K562 (cell line): Measurements from ENCODE around the gene IL1RAPL2. TPM values are rescaled to one million over a fixed set of nuclear protein-coding genes. Genes with fewer than 3 reads are reported as not detected.

Source experiments
- ATAC-seq: fragments of 200-7000 bp; cut with Tn5 transposase; 3 replicates; pipeline ENCODE4 v1.9.1; 2020; ENCODE audit warnings: moderate library complexity
- BruUV-seq: library from RNA; stranded (reverse); fragments of 400-500 nt; replicated peaks from 2 replicates; lab custom pipeline; 2021; lab: Mats Ljungman, UMichigan
- CTCF ChIA-PET: fragments of 300-600 bp; formaldehyde crosslinking; extraction: SDS; loops from one replicate; lab custom pipeline; 2021; ENCODE audit warnings: low intra/inter-chr PET ratio; lab: Yijun Ruan, JAX
- POLR2A ChIA-PET: fragments of 300-600, 350-650 bp; sonication (Branson Sonifier 250); formaldehyde crosslinking; extraction: SDS; loops from one replicate; lab custom pipeline; 2021; ENCODE audit warnings: antibody characterized with exemption, inconsistent platforms; lab: Yijun Ruan, JAX
- DNase-seq, 4 experiments: peaks; one replicate each; pipeline versions ENCODE4 v3.0.0 to v3.0.0-alpha.2; 2011 to 2018; ENCODE audit warnings: low spot score in 3 of 4, mixed read lengths in 3 of 4; ENCODE audit errors: extremely low read depth in 1 of 4
- FAIRE-seq: peaks from 2 replicates; lab custom pipeline; 2011; peaks lifted over from hg19 to GRCh38; lab: Jason Lieb, UNC
- H2AFZ ChIP-seq: 2 replicates; pipeline ENCODE4 v1.6.0; 2011; ENCODE audit warnings: low read depth, low read length, control low read depth, inconsistent platforms
- H3K27ac ChIP-seq: fragments of 200-600 bp; 3 replicates; pipeline ENCODE4 v1.8.0; 2011; ENCODE audit warnings: low read depth, mild to moderate bottlenecking, control low read depth, inconsistent platforms, low read length, moderate library complexity, mixed read lengths; ENCODE audit errors: extremely low read depth
- H3K27me3 ChIP-seq, 2 experiments: fragments of 300-600 bp in 1 of 2; 2 replicates in 1 of 2; 3 replicates in 1 of 2; pipeline versions ENCODE4 v1.6.0 to v1.8.0; 2011; ENCODE audit warnings: inconsistent platforms in 2 of 2, low read length in 2 of 2, mild to moderate bottlenecking in 1 of 2, mixed read lengths in 1 of 2, moderate library complexity in 1 of 2; ENCODE audit not compliant: control insufficient read depth in 2 of 2, insufficient read depth in 2 of 2
- H3K36me3 ChIP-seq: fragments of 300-600 bp; 3 replicates; pipeline ENCODE4 v1.8.0; 2011; ENCODE audit warnings: mild to moderate bottlenecking, low read length, inconsistent platforms; ENCODE audit not compliant: control insufficient read depth, insufficient read depth
- H3K4me1 ChIP-seq, 2 experiments: fragments of 200-600 bp in 1 of 2; replicated peaks in 1 of 2; 2 replicates in 1 of 2; 3 replicates in 1 of 2; pipeline versions ENCODE4 v1.5.1 to v1.8.0; 2011; ENCODE audit warnings: inconsistent platforms in 2 of 2, low read length in 2 of 2, mild to moderate bottlenecking in 1 of 2, mixed read lengths in 1 of 2, moderate library complexity in 1 of 2; ENCODE audit not compliant: control insufficient read depth in 2 of 2, insufficient read depth in 2 of 2
- H3K4me2 ChIP-seq: 2 replicates; pipeline ENCODE4 v1.6.1; 2011; ENCODE audit warnings: low read length, control low read depth, inconsistent platforms, mixed read lengths; ENCODE audit not compliant: insufficient read depth
- H3K4me3 ChIP-seq: fragments of 200-600 bp; sonication (generic), shearing (Covaris generic); 2 replicates; pipeline ENCODE4 v1.5.1; 2016; ENCODE audit warnings: control low read depth, inconsistent platforms
- H3K79me2 ChIP-seq: fragments of 200-600 bp; 3 replicates; pipeline ENCODE4 v1.8.0; 2011; ENCODE audit warnings: low read length, inconsistent platforms; ENCODE audit not compliant: control insufficient read depth, insufficient read depth
- H3K9ac ChIP-seq, 2 experiments: 2 replicates each; pipeline versions ENCODE4 v1.6.0 to v1.6.1; 2011; ENCODE audit warnings: low read depth in 2 of 2, low read length in 2 of 2, control low read depth in 1 of 2, inconsistent platforms in 1 of 2, mild to moderate bottlenecking in 1 of 2, mixed read lengths in 1 of 2; ENCODE audit not compliant: insufficient read depth in 1 of 2
- H3K9me1 ChIP-seq: one replicate; pipeline ENCODE4 v1.6.0; 2011; ENCODE audit warnings: inconsistent platforms, mild to moderate bottlenecking, low read length, moderate library complexity; ENCODE audit not compliant: control insufficient read depth, insufficient read depth
- H3K9me3 ChIP-seq: replicated peaks from 2 replicates; pipeline ENCODE4 v1.5.1; 2011; ENCODE audit warnings: low read depth, low read length, inconsistent platforms; ENCODE audit not compliant: control insufficient read depth, insufficient read depth
- H4K20me1 ChIP-seq: replicated peaks from 2 replicates; pipeline ENCODE4 v1.6.1; 2011; ENCODE audit warnings: low read length, inconsistent platforms, mixed read lengths; ENCODE audit not compliant: control insufficient read depth, insufficient read depth
- CREB1 ChIP-seq, 2 experiments: sonication (generic) in 1 of 2; formaldehyde crosslinking in 1 of 2; IDR thresholded peaks; 2 replicates each; pipeline versions ENCODE4 v1.6.1 to v1.8.0; 2012 to 2022; ENCODE audit warnings: inconsistent platforms in 1 of 2, mild to moderate bottlenecking in 1 of 2, missing genetic modification reagents in 1 of 2, moderate library complexity in 1 of 2
- CREB5 ChIP-seq: fragments of 250-450 bp; sonication (Bioruptor Pico); IDR thresholded peaks from 2 replicates; pipeline ENCODE4 v1.5.0; 2020; ENCODE audit warnings: mild to moderate bottlenecking
- FOXK1 ChIP-seq: sonication (generic); formaldehyde crosslinking; IDR thresholded peaks from 2 replicates; pipeline ENCODE4 v1.8.0; 2022; ENCODE audit warnings: missing genetic modification reagents, mild to moderate bottlenecking, borderline replicate concordance
- HLTF ChIP-seq: fragments of 450-650 bp; IDR thresholded peaks from 2 replicates; pipeline ENCODE4 v1.6.1; 2016
- HMG20B ChIP-seq: fragments of 250-450 bp; sonication (Bioruptor Pico); IDR thresholded peaks from 2 replicates; pipeline ENCODE4 v1.5.0; 2021; ENCODE audit warnings: mild to moderate bottlenecking
- IFI16 ChIP-seq: fragments of 250-450 bp; sonication (Bioruptor Pico); IDR thresholded peaks from 2 replicates; pipeline ENCODE4 v2.1.2; 2022; ENCODE audit warnings: mild to moderate bottlenecking, inconsistent platforms
- KLF13 ChIP-seq: fragments of 450-650 bp; IDR thresholded peaks from 2 replicates; pipeline ENCODE4 v1.6.1; 2016; ENCODE audit warnings: missing genetic modification characterization, low read depth, mild to moderate bottlenecking, missing compliant biosample characterization, moderate library complexity, borderline replicate concordance
- MEF2A ChIP-seq: IDR thresholded peaks from 2 replicates; pipeline ENCODE4 v1.6.1; 2011; ENCODE audit warnings: low read depth, mild to moderate bottlenecking, low read length, moderate library complexity; ENCODE audit not compliant: control insufficient read depth
- NR2F6 ChIP-seq: fragments of 450-650 bp; formaldehyde crosslinking; IDR thresholded peaks from 2 replicates; pipeline ENCODE4 v1.4.0; 2020; ENCODE audit warnings: mild to moderate bottlenecking
- SMAD1 ChIP-seq: fragments of 150-350 bp; IDR thresholded peaks from 2 replicates; pipeline ENCODE4 v1.6.1; 2014; ENCODE audit warnings: low read length, low read depth; ENCODE audit not compliant: partially characterized antibody
- TCF15 ChIP-seq: fragments of 250-450 bp; sonication (Bioruptor Pico); IDR thresholded peaks from 2 replicates; pipeline ENCODE4 v1.8.0; 2022; ENCODE audit warnings: moderate library complexity, mild to moderate bottlenecking, inconsistent platforms
- TEAD2 ChIP-seq: fragments of 450-650 bp; IDR thresholded peaks from 2 replicates; pipeline ENCODE4 v1.6.1; 2016; ENCODE audit warnings: missing genetic modification characterization, control low read depth, missing compliant biosample characterization
- ZBTB2 ChIP-seq: fragments of 450-650 bp; IDR thresholded peaks from 2 replicates; pipeline ENCODE4 v1.6.1; 2016; ENCODE audit warnings: antibody characterized with exemption
- ZC3H4 ChIP-seq: sonication (generic); formaldehyde crosslinking; IDR thresholded peaks from 2 replicates; pipeline ENCODE4 v1.9.0; 2021; ENCODE audit warnings: missing genetic modification reagents, borderline replicate concordance
- ZNF583 ChIP-seq: fragments of 250-450 bp; sonication (Bioruptor Pico); IDR thresholded peaks from 2 replicates; pipeline ENCODE4 v1.4.0; 2020
- WGBS: fragments of 100-300 bp; shearing (Covaris generic); methylation state at CpG from one replicate; pipeline ENCODE4 v1.1.6; 2016; ENCODE audit warnings: low coverage, mixed read lengths; ENCODE audit not compliant: insufficient coverage; ENCODE audit errors: missing lambda C conversion rate; 5-methylcytosine and 5-hydroxymethylcytosine counted together
- in situ Hi-C: fragments of 300-500 bp; cut with MboI; formaldehyde crosslinking; loops from 4 replicates; pipeline ENCODE4 v1.15.0; 2018; ENCODE audit warnings: inconsistent platforms, mixed read lengths
- intact Hi-C: fragments of 100-400 bp; cut with micrococcal nuclease; formaldehyde crosslinking; loops from 2 replicates; pipeline ENCODE4 v1.14.2; 2022
- polyA plus RNA-seq, 8 experiments: library from polyadenylated mRNA; depleted of rRNA in 4 of 8; stranded (reverse) in 5 of 8; unstranded in 3 of 8; fragments of >200 nt; fragmentation: Nextera tagmentation in 2 of 8; fragmentation: Illumina TruSeq in 1 of 8; extraction: Ambion mirVana in 2 of 8; extraction: Trizol in 1 of 8; gene quantifications; 2 replicates each; pipeline versions ENCODE4 v1.2.1 to v1.2.3, GENCODE V29; 2011 to 2014; ENCODE audit warnings: inconsistent platforms in 1 of 8, missing spikeins in 1 of 8
- total RNA-seq, 7 experiments: library from RNA; depleted of rRNA in 6 of 7; stranded (reverse); fragments of >200 nt in 6 of 7; fragmentation: Illumina TruSeq in 2 of 7; extraction: Trizol in 2 of 7; gene quantifications; 2 replicates each; pipeline versions ENCODE4 v1.2.1 to v1.2.3, GENCODE V29; 2011 to 2021; ENCODE audit warnings: low replicate concordance in 1 of 7

Gene IL1RAPL2
- total and polyA plus RNA-seq, 9 of the 15 experiments (the other 6 are each of a cell fraction or from before 2014, with no cell fraction given): not detected

- no peak for DNase-seq
- no peaks in the 10 kb centered on the region for H3K9me1 ChIP-seq
Measured at GRCh38 chrX:105051364-105051763, 485.4 kb downstream of the IL1RAPL2 start.

GRCh38 chrX:105052926-105053325 lies 486.9 kb downstream of the IL1RAPL2 start:
- ATAC-seq: no peak
- in situ Hi-C loops (no loop called here), intact Hi-C loops (no loop called here)
- Histone ChIP-seq H4K20me1 (no peaks in the 10 kb centered on the region), H3K36me3 (no peaks in the 10 kb centered on the region), H3K27me3 (no peaks in the 10 kb centered on the region), H3K79me2 (no peaks in the 10 kb centered on the region), H3K4me1 (no peaks in the 10 kb centered on the region), H3K4me2 (no peak overlapping the region), H3K27ac (no peak overlapping the region), H3K9ac (no peak overlapping the region), H2AFZ (no peak overlapping the region), H3K9me1 (no peaks in the 10 kb centered on the region), H3K9me3 (no peaks in the 10 kb centered on the region), H3K4me3 (no peak overlapping the region)
- DNase-seq: no peak
- FAIRE-seq: no peak
- 0% methylated on average over 2 of the region's 2 CpGs for WGBS
- BruUV-seq: no TSS peak
- ChIA-PET CTCF (no interaction called here), POLR2A (no interaction called here)
- no peak for TF ChIP-seq HLTF
- TF ChIP-seq CREB5 (CRISPR knock-in tag): no peak
- TF ChIP-seq KLF13: no peak
- TF ChIP-seq ZC3H4 (CRISPR knock-in tag): no peak
- no peak for TF ChIP-seq FOXK1 (CRISPR knock-in tag)
- no peak for TF ChIP-seq MEF2A
- no peak for TF ChIP-seq TCF15 (CRISPR knock-in tag)
- TF ChIP-seq CREB1 (IDR thresholded peaks at IDR 0.05): no peak
- no peak for TF ChIP-seq CREB1 (CRISPR knock-in tag; IDR thresholded peaks at IDR 0.05)
- TF ChIP-seq NR2F6 (CRISPR knock-in tag): no peak
- no peak for TF ChIP-seq ZNF583 (CRISPR knock-in tag)

More at GRCh38 chrX:105051364-105051763, 485.4 kb downstream of the IL1RAPL2 start:
- Histone ChIP-seq H2AFZ (no peak overlapping the region), H3K27me3 (no peaks in the 10 kb centered on the region), H3K9ac (no peak overlapping the region), H3K4me1 (no peaks in the 10 kb centered on the region), H4K20me1 (no peaks in the 10 kb centered on the region), H3K4me2 (no peak overlapping the region), H3K79me2 (no peaks in the 10 kb centered on the region), H3K9me3 (no peaks in the 10 kb centered on the region), H3K4me3 (no peak overlapping the region), H3K27ac (no peak overlapping the region), H3K36me3 (no peaks in the 10 kb centered on the region)
- 4% methylated on average over 10 of the region's 10 CpGs for WGBS
- FAIRE-seq (no peak), ATAC-seq (no peak)
- TF ChIP-seq ZBTB2 (no peak), SMAD1 (no peak), IFI16 (CRISPR knock-in tag) (no peak), HMG20B (no peak), TEAD2 (tag) (no peak)
- no TSS peak for BruUV-seq
- in situ Hi-C loops: no loop called here
- CTCF ChIA-PET: no interaction called here
- intact Hi-C loops: no loop called here
- POLR2A ChIA-PET: interaction anchor here (0.9 kb wide), 1 partner anchor 41 kb away, joined by 4 read pairs; no protein-coding TSS in a partner anchor
